ENCODE measurements around the gene RNF7.
"Not testable (repeated sequence)": the region's sequence is repeated elsewhere in the genome, so short reads cannot be mapped to it uniquely, and the experiment has no call there.

The RNF7 gene

DNA sequence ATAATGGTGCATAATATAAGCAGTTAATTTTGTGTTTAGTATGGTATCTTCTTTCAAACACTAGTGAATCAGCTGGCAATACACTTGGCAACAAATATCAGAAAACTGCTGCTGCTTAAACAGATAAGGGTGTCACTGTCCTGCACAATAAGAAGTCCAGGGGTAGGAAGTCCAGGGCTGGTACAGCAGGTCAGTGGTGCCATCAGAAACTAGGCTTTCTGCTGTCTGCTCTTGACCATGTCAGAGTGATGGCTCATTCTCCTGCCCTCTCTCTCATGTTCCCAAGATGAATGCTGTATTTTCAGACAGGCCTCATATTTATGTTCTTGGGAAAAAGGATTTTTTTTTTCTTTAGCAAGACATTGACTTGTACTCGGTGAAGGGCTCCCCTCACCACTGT, 15.9 kb downstream of the RNF7 start:
- no peaks in the 10 kb centered on the region for H3K9me3 Mint-ChIP-seq

DNA sequence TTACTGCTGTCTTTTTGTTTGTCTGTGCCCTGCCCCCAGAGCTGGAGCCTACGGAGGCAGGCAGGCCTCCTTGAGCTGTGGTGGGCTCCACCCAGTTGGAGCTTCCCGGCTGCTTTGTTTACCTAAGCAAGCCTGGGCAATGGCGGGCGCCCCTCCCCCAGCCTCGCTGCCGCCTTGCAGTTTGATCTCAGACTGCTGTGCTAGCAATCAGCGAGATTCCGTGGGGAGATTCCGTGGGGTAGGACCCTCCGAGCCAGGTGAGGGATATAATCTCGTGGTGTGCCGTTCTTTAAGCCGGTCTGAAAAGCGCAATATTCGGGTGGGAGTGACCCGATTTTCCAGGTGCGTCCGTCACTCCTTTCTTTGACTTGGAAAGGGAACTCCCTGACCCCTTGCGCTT, 24.5 kb downstream of the RNF7 start:
- H3K9me3 Mint-ChIP-seq; H3K36me3 Mint-ChIP-seq (ENCODE audit: low read depth); H3K4me3 Mint-ChIP-seq; H3K4me1 Mint-ChIP-seq; H3K27ac Mint-ChIP-seq; H3K27me3 Mint-ChIP-seq (ENCODE audit: low read depth): not testable (repeated sequence)

More for the DNA sequence above, 15.9 kb downstream of the RNF7 start:
- peaks cover 9% of the 10 kb centered on the region for H3K36me3 Mint-ChIP-seq (ENCODE audit: low read depth)
- no peak overlapping the region for H3K4me3 Mint-ChIP-seq
- H3K27me3 Mint-ChIP-seq (ENCODE audit: low read depth): no peaks in the 10 kb centered on the region
- no peak overlapping the region for H3K27ac Mint-ChIP-seq
- TF ChIP-seq, protein P1, sequence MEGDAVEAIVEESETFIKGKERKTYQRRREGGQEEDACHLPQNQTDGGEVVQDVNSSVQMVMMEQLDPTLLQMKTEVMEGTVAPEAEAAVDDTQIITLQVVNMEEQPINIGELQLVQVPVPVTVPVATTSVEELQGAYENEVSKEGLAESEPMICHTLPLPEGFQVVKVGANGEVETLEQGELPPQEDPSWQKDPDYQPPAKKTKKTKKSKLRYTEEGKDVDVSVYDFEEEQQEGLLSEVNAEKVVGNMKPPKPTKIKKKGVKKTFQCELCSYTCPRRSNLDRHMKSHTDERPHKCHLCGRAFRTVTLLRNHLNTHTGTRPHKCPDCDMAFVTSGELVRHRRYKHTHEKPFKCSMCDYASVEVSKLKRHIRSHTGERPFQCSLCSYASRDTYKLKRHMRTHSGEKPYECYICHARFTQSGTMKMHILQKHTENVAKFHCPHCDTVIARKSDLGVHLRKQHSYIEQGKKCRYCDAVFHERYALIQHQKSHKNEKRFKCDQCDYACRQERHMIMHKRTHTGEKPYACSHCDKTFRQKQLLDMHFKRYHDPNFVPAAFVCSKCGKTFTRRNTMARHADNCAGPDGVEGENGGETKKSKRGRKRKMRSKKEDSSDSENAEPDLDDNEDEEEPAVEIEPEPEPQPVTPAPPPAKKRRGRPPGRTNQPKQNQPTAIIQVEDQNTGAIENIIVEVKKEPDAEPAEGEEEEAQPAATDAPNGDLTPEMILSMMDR (IDR thresholded peaks at IDR 0.05; ENCODE audit: unreplicated experiment in 3 of 3): no peak
- no peaks in the 10 kb centered on the region for H3K4me1 Mint-ChIP-seq

DNA sequence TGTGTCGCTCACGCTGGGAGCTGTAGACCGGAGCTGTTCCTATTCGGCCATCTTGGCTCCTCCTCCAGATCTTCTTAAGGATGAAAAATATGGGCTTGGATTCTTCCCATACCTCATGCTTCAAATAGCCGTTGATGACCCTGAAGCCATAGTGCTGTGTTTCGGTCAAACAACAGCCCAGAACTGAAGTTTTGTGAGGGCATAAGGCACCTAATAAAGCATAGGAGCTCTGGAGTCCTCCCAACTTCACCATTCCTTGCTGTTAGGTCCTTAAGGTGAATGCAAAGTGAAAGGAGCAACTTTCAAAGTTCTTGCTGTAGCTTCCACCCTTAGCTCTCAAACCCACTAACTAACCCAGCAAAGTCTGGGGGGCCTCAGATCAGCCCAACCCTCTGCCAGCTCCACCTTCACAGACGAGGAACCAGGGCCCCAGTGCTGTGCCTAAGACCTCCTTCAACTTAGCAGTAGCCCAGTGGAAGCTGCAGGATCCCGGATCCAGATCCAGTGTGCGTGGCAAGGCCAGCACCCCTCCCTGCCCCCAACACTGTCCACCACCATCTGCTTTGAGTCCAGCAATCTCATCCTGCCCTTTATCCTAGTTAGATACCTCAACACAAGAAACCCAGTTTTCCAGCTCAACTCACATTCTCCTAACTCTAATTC, 25.1 kb downstream of the RNF7 start, which contains the start of gene GRK7:
Gene GRK7, plus strand, starts transcription at position 321 of the 663 bp plus-strand sequence. CDS start 14,877 bp downstream, outside the sequence.
- no peak within 1 kb of the TSS for H3K4me3 Mint-ChIP-seq
- no peak within 1 kb of the TSS for H3K27ac Mint-ChIP-seq
- TF ChIP-seq, protein P1 (IDR thresholded peaks at IDR 0.05; ENCODE audit: unreplicated experiment in 3 of 3): no peak
- no peaks in the 10 kb centered on the region for H3K4me1 Mint-ChIP-seq
- H3K9me3 Mint-ChIP-seq: peaks cover 4% of the 10 kb centered on the region
- H3K36me3 Mint-ChIP-seq (ENCODE audit: low read depth): peaks cover 3% of the 10 kb centered on the region
- H3K27me3 Mint-ChIP-seq (ENCODE audit: low read depth): no peaks in the 10 kb centered on the region

DNA sequence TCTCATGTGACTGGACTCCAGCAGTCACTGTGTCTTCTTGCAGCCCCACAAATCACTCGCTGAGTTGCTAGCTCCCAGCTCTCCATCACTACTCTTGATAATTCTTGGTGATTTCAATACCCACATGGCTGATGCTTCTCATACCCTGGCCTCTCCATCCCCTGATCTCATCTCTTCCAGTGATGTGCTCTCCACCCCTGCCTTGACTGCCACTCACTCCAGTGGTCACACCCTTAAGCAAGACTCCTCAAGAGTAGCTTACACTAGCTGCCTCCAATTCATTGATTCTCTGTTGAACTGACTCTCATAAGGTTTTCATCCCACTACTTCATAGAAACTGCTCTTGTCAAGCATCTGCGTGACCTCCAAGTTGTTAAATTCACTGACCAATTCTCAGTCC, 25.9 kb downstream of the RNF7 start:
- TF ChIP-seq, protein P1 (IDR thresholded peaks at IDR 0.05; ENCODE audit: unreplicated experiment in 3 of 3): no peak
- Mint-ChIP-seq H3K9me3 (peaks cover 4% of the 10 kb centered on the region), H3K27me3 (ENCODE audit: low read depth) (no peaks in the 10 kb centered on the region), H3K4me1 (no peaks in the 10 kb centered on the region), H3K4me3 (no peak overlapping the region), H3K27ac (no peak overlapping the region), H3K36me3 (ENCODE audit: low read depth) (peaks cover 3% of the 10 kb centered on the region)

DNA sequence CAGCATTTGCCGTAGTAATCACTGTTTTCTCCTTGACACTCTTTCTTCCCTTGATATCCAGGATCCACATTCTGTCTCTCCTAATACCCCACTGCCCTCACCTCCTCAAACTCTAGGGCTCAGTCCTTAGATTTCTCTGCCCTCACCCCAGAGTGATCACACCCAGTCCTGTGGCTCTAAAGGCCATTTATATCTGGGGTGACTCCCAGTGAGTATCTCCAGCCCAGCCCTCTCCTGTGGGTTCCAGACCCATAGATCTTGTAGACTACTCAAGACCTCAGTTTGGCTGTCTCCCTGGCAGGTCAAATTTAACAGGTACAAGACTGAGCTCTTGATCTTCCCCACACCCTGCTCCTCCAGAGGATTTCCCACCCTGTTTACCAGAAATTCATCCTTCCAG, 26.4 kb downstream of the RNF7 start:
- H3K27me3 Mint-ChIP-seq (ENCODE audit: low read depth): no peaks in the 10 kb centered on the region
- H3K4me1 Mint-ChIP-seq: no peaks in the 10 kb centered on the region
- no peak overlapping the region for H3K27ac Mint-ChIP-seq
- H3K9me3 Mint-ChIP-seq: peaks cover 4% of the 10 kb centered on the region
- H3K36me3 Mint-ChIP-seq (ENCODE audit: low read depth): peaks cover 3% of the 10 kb centered on the region
- TF ChIP-seq, protein P1 (IDR thresholded peaks at IDR 0.05; ENCODE audit: unreplicated experiment in 3 of 3): no peak
- no peak overlapping the region for H3K4me3 Mint-ChIP-seq

DNA sequence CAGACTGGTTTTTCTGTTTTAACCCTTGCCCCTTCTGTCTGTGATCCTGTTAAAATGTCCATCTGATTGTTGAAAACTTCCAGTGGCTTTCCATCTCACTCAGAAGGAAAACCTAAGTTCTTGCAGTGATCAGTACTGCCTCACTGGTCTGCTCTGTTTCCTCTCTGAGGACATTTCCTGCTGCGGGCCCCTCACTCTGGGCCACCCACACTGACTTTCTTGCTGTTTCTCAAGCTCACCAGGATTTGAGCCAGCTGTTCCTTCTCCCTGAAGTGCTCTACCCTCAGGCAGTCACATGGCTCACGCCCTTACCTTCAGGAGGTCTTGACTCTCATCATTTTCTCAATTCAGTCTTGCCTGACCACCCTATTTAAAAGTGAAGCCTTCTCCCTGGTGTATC, 26.9 kb downstream of the RNF7 start:
- TF ChIP-seq, protein P1 (IDR thresholded peaks at IDR 0.05; ENCODE audit: unreplicated experiment in 3 of 3): no peak
- no peaks in the 10 kb centered on the region for H3K4me1 Mint-ChIP-seq
- no peak overlapping the region for H3K27ac Mint-ChIP-seq
- H3K9me3 Mint-ChIP-seq: peaks cover 4% of the 10 kb centered on the region
- H3K4me3 Mint-ChIP-seq: no peak overlapping the region
- peaks cover 3% of the 10 kb centered on the region for H3K36me3 Mint-ChIP-seq (ENCODE audit: low read depth)
- no peaks in the 10 kb centered on the region for H3K27me3 Mint-ChIP-seq (ENCODE audit: low read depth)
